NCI-H2196 treated with DMSO at 0.1 percent for 48 hours (cell line): Measurements from ENCODE around the gene PTPN20.
"Not testable (repeated sequence)": the region's sequence is repeated elsewhere in the genome, so short reads cannot be mapped to it uniquely, and the experiment has no call there.

ENCODE experiments used
- DNase-seq: peaks from one replicate; lab custom pipeline; 2025; ENCODE audit not compliant: unreplicated experiment; lab: John Stamatoyannopoulos, UW

PTPN20 gene

DNA sequence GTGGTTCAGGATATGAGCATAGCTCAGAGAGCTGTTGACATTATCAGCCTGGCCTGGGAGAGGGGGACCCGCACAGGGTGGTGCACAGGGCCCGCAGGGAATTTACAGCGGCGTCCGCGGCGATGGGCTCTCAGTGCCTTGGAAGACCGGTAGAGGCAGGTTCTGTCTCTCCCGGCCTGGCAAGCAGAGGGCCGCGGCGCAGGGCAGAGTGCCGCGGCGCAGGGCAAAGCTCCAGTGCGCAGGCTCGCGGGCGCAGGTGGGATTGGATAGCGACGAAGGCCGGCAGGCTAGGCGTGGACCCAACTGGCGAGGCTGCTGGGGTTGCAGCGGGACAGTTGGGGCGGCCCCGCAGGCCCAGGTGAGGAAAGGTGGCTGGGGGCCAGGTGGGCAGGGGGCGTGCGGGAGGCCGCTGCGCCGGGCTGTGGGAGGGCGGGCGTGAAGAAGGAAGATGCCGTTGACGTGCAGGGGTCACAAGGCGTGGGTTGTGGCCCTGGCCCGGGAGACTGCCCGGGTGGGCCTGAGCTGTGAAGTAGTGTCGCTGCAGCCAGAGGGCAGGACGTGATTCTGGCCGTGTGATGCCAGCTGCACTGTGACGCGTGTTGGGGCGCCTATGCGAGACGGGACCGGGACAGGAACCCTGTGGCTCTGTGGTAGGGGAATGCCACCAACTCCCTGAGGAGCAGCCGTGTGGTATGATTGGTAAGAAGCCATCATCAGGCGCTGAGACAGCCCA, at the start of gene PTPN20:
Gene PTPN20, plus strand, starts transcription at position 285 of the 733 bp plus-strand sequence. CDS start 21,072 bp downstream, outside the sequence.
- not testable (repeated sequence) for DNase-seq

DNA sequence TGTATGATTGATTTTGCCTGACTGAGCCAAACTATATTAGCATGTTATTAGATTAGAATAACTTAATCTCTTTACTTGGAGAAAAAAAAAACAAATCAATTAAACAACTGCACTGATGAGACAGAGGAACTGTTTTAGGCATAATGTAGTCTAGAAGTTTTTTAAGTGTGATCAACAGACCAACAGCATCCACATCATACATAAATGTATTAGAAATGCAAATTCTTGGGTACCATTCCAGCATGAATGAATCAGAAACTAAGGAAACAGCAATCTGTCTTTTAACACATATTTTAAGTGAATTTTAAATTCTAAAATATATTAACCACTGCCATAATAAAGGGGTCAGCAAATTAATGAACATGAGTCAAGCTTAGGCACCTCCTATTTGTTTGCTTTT, 41.5 kb upstream of the PTPN20 start:
- not testable (repeated sequence) for DNase-seq

DNA sequence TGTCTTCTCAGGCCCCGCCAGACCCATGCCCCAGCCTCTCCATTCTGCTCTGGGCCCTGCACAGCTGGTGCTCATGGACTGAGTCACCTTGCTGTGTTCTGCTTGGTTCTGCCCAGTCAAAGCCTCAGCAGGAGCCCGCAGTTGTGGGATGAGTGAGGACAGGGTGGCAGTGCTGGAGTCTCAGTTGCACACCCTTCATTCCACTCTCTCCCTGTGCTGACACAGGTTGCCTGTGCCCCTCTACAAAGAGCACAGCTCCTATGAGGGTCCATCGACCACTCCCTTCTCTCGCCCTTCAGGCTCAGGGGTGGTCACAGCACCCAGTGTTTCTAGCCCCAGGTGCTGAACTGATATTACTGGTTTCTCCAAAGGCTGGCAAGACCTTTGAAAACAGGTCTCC, 39.6 kb upstream of the PTPN20 start:
- DNase-seq = not testable (repeated sequence)

DNA sequence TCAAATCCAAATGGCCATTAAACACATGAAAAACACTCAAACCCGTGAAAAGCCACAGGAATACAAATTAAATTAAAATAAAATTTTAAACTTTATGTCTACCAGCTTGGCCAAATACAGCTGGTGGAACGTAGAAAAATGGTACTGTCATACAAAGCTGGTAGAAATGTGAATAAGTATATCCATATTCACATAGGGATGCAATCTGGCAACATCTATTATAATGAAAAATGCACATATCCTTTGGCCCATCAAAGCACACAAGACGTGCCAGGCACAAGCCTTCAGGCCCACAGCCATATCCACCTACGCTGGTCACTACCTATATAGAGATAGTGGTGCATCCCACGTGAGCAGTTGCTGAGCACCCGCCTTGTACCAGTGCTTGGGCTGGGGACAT, 35.9 kb upstream of the PTPN20 start:
- DNase-seq = not testable (repeated sequence)

- DNase-seq = not testable (repeated sequence)
Observed at GRCh38 chr10:46876773-46877172, 34.5 kb upstream of the PTPN20 start.

DNA sequence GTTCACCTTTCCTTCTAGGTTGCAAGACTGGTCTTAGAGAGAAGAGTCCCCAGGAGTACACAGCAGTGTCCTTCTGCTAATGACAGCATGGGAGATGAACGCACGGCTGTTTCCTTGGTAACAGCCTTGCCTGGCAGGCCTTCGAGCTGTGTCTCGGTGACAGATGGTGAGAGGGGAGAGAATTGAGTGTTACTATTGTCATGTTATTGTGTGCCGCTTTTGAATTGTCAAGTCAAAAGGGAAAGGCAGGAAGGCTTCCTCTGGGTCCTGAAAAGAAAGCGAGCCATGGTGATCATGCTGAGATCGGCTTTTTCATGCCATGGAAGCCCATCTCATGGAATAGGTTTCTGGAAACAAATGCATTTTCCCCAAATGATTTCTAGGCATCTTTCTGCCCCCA, 32.5 kb upstream of the PTPN20 start:
- not testable (repeated sequence) for DNase-seq

DNA sequence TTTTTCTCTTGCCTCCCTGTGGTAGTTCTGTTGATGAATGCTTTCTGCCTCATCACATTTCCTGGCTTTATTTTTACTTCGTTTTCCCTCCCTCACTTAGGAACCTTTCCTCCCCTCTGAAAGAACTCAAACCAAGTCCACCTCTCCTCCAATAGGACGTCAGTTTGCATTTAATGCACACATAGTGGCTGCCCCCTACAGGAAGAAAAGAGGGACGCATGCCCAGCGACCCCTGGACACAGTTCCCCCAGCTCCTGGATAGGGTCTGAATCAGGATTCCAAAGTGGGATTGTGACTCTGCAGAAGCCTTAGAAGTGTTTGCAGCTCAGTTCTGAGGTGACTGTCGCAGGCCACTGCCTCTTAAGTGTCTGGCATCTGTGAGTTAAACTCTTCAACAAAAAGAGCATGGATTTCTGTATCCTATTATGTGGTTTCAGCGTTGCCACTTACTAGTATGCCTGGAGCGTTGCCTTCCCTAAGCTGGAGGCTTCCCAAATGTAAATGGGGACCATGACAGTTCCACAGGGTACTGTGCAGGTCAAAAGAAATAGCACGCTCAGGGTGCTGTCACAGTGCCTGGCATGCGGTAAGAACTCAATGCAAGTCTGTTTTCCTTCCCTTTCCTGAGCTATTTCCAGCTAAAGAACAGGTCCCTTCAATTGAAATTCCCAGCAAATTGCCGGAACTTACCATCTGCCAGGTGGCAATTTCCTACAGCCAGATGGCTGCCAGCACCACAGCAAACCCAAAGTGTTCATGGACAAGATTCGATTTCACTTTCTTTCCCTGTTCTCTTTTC, 20.2 kb upstream of the PTPN20 start:
- DNase-seq = not testable (repeated sequence)

GRCh38 chr10:46896762-46897692, 14.2 kb upstream of the PTPN20 start:
- DNase-seq = not testable (repeated sequence)

DNA sequence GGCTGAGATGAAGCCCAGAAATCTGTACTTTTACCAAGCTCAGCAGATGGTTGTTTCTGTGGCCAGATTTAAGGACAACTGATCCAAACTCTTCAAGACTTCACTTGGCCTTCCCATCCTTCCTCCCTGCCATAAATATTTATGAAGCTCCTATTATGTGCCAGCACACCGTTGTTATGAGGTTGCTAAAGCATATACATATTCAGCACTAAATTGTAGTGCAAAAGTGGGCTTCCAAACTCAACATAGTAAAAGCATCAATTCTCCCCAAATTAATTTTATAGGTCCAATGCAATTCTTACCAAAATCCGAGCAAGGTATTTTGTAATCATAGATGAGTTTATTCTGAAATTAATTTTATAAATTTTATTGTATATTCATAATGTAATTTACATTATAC, 10.0 kb upstream of the PTPN20 start:
- DNase-seq = not testable (repeated sequence)

- not testable (repeated sequence) for DNase-seq
Observed at GRCh38 chr10:46903874-46904273, 7.4 kb upstream of the PTPN20 start.

- DNase-seq = not testable (repeated sequence)
Observed at GRCh38 chr10:46906359-46906758, 4.9 kb upstream of the PTPN20 start.

DNA sequence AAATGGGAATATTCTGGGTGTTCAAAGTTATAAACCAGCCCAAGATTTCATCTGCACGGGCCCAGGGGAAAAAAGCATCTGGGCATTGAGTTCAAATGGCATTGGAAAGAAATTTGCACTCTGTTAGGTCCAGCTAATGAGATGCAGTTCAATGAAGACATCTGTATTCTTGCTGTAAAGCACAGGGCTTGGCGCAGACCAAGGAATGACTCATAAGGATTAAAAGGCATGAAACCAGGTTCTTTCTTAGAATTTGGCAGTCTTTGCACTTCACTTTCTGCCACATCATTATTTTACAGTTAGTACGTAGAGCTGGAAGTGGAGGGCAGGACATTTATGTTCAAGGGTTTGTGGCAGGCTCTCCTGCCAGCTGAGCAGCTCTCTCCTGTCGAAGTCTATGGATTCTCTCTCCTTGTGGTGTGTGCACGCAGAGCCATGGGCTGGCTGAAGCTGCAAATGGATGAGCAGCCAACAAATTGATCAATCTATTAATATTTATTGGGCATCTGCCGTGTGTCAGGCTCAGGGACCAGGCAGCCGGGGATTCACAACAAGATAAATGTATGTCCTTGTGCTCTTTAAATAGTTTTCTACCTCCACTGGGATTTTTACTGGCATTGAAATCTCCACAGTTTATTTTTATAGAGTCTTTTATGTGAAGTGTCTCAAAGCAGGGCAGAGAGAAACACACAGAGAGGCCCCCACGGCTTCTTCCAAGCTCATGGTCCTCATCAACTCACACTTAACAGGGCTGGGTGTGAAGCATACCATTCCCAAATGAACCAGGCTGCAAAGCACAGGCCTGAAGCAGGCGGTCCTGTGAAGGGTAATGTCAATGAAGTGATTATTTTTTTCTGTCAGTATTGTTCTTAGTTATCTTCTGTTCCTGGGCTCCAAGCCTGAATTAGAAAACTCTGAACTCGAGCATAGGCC, 3.8 kb upstream of the PTPN20 start:
- not testable (repeated sequence) for DNase-seq

DNA sequence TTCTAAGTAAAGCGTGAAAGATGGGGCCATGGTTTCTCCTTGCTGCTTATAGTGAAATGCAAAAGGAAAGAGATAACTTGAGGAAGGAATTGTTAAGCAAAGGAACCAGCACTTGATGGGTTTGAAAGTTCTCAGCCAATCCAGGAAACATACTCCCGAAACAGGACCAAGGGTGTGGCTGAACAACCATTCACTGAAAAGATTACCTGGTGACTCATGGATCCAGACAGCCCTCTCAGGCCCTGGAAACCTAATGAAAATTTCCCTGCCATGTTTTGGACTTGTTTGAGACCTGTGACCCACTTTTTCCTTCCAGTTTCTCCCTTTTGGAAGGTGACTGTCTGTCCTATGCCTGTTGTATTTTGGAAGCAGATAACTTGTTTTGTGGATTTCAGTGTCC, 11.3 kb downstream of the PTPN20 start:
- not testable (repeated sequence) for DNase-seq

DNA sequence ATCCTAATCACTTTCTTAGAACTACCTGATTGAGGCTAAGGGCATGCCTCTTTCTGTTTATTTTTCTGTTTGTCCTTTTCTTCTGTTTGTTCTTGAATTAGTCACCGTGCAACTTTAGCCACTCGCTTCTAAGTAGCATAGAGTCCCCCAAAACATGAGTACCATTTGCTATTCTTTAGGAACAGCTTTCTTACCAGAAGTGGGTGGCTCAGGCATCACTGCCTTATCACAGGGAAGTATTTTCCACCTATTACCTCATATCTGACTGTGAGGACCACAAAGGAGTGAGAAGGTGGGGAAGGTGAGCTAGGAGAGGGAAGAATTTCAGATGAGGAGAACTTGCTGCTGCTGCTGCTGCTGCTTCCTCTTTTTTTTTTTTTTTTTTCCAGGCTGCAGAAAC, 13.9 kb downstream of the PTPN20 start:
- DNase-seq = not testable (repeated sequence)

- DNase-seq = not testable (repeated sequence)
Observed at GRCh38 chr10:46925853-46926252, 14.6 kb downstream of the PTPN20 start.

GRCh38 chr10:46928810-46929209, 17.6 kb downstream of the PTPN20 start:
- not testable (repeated sequence) for DNase-seq

- DNase-seq = not testable (repeated sequence)
Observed at GRCh38 chr10:46932383-46932782, 21.2 kb downstream of the PTPN20 start.

DNA sequence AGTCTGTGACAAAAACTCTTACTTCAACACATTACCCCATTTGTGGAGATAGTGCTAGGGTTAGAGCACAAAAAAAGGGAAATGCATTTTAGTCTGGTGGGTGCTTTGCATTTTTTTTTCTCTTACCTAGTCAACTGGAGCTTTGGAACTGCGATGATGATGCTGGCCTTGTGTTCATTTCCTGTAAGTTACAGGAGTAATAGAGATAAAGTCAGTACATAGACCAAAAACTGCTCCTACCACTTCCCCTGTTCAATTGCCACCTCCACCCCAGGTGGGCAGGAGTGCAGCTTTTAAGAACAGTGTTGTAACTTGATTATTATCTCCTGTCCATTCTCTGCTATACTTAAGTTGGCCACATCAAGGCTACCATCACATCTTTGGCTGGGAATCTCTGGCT, 29.9 kb downstream of the PTPN20 start:
- DNase-seq = not testable (repeated sequence)

DNA sequence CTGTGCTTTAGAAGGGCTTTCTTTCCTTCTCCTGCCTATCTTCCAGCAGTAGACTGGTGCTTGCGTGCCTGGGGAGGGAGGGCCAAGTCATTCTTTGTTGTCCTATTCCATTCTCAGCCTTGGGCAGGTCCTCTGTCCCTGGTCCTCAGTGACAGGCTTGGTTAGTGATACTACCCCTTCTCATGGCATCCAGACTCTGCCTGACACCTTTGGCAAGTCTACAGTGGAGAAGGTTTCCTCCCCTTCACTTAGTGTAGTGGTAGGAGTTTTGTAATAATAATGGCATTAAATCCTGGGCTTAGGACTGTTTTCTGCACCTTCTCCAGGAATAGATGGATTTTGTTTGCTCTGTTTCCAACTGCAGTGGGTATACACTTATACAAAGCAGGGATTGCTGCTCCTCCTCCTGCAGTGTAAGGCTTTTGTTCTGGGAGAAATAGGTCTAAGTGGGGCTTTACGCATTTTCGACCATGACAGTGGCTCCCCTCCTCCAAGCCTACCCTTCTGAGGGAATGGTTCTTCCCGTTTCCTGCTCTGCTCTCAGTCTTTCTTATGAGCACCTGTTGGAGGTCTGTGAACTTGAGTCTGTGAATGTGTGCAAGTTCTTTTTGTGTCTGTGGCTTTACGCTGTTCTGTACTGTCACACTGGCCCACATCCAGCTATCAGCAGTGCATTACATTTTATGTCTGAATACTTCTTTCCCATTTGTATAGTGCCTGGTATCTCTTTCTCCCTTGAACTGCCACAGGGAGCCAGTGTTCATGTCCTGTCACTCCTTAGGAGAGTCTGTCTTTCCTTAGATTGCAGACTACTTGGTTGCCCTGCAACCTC, 37.7 kb downstream of the PTPN20 start:
- DNase-seq = not testable (repeated sequence)
